Left ventricle myocardium inferior (tissue), 1 donor: ENCODE data around the gene TULP4. TPM values are rescaled to one million over a fixed set of nuclear protein-coding genes. Genes with fewer than 3 reads are reported as not detected.
"Not testable (repeated sequence)": the region's sequence is repeated elsewhere in the genome, so short reads cannot be mapped to it uniquely, and the experiment has no call there.

Experiments
- DNase-seq: peaks from one replicate; pipeline ENCODE4 v3.0.0-alpha.2; 2020
- H3K27ac ChIP-seq: fragments of 200-600 bp; replicated peaks from 2 replicates; pipeline ENCODE4 v1.8.0; 2021
- H3K27me3 ChIP-seq: fragments of 200-600 bp; 2 replicates; pipeline ENCODE4 v1.8.0; 2021; ENCODE audit warnings: low read depth
- H3K36me3 ChIP-seq: fragments of 200-600 bp; 2 replicates; pipeline ENCODE4 v1.8.0; 2021
- H3K4me1 ChIP-seq: fragments of 200-600 bp; 2 replicates; pipeline ENCODE4 v1.8.0; 2021
- H3K4me3 ChIP-seq: fragments of 200-600 bp; 2 replicates; pipeline ENCODE4 v1.8.0; 2021; ENCODE audit warnings: mild to moderate bottlenecking, moderate library complexity
- H3K9me3 ChIP-seq: fragments of 200-600 bp; replicated peaks from 2 replicates; pipeline ENCODE4 v1.8.0; 2021
- CTCF ChIP-seq: fragments of 200-600 bp; IDR thresholded peaks from 2 replicates; pipeline ENCODE4 v1.8.0; 2021; ENCODE audit warnings: antibody characterized with exemption, mild to moderate bottlenecking, borderline replicate concordance
- intact Hi-C: fragments of 100-400 bp; cut with micrococcal nuclease; formaldehyde crosslinking; loops from one replicate; pipeline ENCODE4 v1.11.0; 2022
- total RNA-seq: library from RNA; stranded (reverse); fragmentation: NEBNext Ultra II Directional; extraction: Animal tissue kit (Norgen Biotek cat#: 25700); gene quantifications from one replicate; pipeline ENCODE4 v1.2.1, GENCODE V29; 2021
- donor health status: DM: no; HTN: yes; CAD: no; lungs with severe emphysema.

TULP4 gene
- total RNA-seq, 1 donor from 2014 or later, result 111 TPM

GRCh38 chr6:158465747-158466146 lies 153.5 kb downstream of the TULP4 start:
- Histone ChIP-seq H3K36me3 (peaks cover 24% of the 10 kb centered on the region), H3K9me3 (no peaks in the 10 kb centered on the region), H3K4me1 (no peaks in the 10 kb centered on the region), H3K27me3 (no peaks in the 10 kb centered on the region), H3K27ac (peak overlapping the region; percentile 2), H3K4me3 (no peak overlapping the region)
- no peak for TF ChIP-seq CTCF
- intact Hi-C loops, result no loop called here
- DNase-seq, result no peak

- intact Hi-C loops, result no loop called here
These were observed 155.7 kb downstream of the TULP4 start for GRCh38 chr6:158467923-158468322.

GRCh38 chr6:158468666-158469065 lies 156.4 kb downstream of the TULP4 start:
- Histone ChIP-seq H3K27me3 (no peaks in the 10 kb centered on the region), H3K9me3 (no peaks in the 10 kb centered on the region), H3K4me1 (peaks cover 3% of the 10 kb centered on the region), H3K4me3 (no peak overlapping the region), H3K27ac (no peak overlapping the region), H3K36me3 (peaks cover 6% of the 10 kb centered on the region)
- no peak for DNase-seq
- no peak for TF ChIP-seq CTCF
- intact Hi-C loops, result no loop called here

More at GRCh38 chr6:158467923-158468322, 155.7 kb downstream of the TULP4 start:
- TF ChIP-seq CTCF, result no peak
- H3K27me3 ChIP-seq, result no peaks in the 10 kb centered on the region
- no peaks in the 10 kb centered on the region for H3K9me3 ChIP-seq
- no peak overlapping the region for H3K27ac ChIP-seq
- no peak overlapping the region for H3K4me3 ChIP-seq
- peaks cover 3% of the 10 kb centered on the region for H3K4me1 ChIP-seq
- peaks cover 9% of the 10 kb centered on the region for H3K36me3 ChIP-seq
- no peak for DNase-seq

- intact Hi-C loops, H3K36me3 ChIP-seq, H3K4me3 ChIP-seq, H3K27me3 ChIP-seq, H3K9me3 ChIP-seq, H3K27ac ChIP-seq, H3K4me1 ChIP-seq, DNase-seq: not testable (repeated sequence)
These were observed 157.8 kb downstream of the TULP4 start for GRCh38 chr6:158470023-158470422.

GRCh38 chr6:158471339-158471738 lies 159.1 kb downstream of the TULP4 start:
- H3K27me3 ChIP-seq, result no peaks in the 10 kb centered on the region
- no peak overlapping the region for H3K27ac ChIP-seq
- no peak overlapping the region for H3K4me3 ChIP-seq
- intact Hi-C loops, result no loop called here
- peaks cover 3% of the 10 kb centered on the region for H3K4me1 ChIP-seq
- peaks cover 9% of the 10 kb centered on the region for H3K36me3 ChIP-seq
- no peak for TF ChIP-seq CTCF
- DNase-seq, result no peak
- H3K9me3 ChIP-seq, result no peaks in the 10 kb centered on the region

- TF ChIP-seq CTCF, result no peak
- DNase-seq, result no peak
- no peak overlapping the region for H3K4me3 ChIP-seq
- no peaks in the 10 kb centered on the region for H3K9me3 ChIP-seq
- peaks cover 3% of the 10 kb centered on the region for H3K4me1 ChIP-seq
- peaks cover 18% of the 10 kb centered on the region for H3K36me3 ChIP-seq
- H3K27me3 ChIP-seq, result no peaks in the 10 kb centered on the region
- intact Hi-C loops, result no loop called here
- no peak overlapping the region for H3K27ac ChIP-seq
These were observed 160.2 kb downstream of the TULP4 start for GRCh38 chr6:158472447-158472846.
